Erythroblast (primary cell): ENCODE results near the gene SSBP3.

Source experiments
- GATA1 ChIP-seq: IDR thresholded peaks from 2 replicates; pipeline ENCODE4 v1.6.1; 2011; ENCODE audit warnings: low read depth, mild to moderate bottlenecking, control low read depth, low read length, moderate library complexity
- POLR2A ChIP-seq: IDR thresholded peaks from 2 replicates; pipeline ENCODE4 v1.6.1; 2011; ENCODE audit warnings: mild to moderate bottlenecking, low read length

DNA sequence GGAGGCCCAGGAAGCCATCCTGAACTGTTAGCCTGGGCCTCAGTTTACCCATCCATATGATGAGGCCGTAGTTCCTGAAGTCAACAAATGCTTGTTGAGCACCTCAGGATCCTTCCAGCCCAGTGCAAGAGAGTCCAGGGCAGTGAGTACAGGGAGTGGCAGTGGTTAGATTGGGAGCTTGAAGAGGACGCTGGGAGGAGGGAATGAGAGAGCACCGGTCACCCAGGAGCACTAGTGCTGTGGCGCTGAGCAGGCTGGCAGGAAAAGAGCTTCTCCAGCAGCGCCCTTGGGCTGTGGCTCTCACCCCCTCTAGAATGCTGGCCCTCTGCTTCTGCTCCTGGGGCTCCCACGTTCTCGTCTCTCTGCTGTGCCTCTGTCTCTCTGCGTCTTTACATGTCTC, 10.2 kb upstream of the SSBP3 start:
- no peak for TF ChIP-seq POLR2A
- no peak for TF ChIP-seq GATA1
